GM21576 (cell line): Measurements from ENCODE around the gene PCDHGC4.

Experiments
- ATAC-seq: cut with Tn5 transposase; IDR thresholded peaks from one replicate; pipeline ENCODE4 v1.9.1; 2021; ENCODE audit warnings: mild to moderate bottlenecking, moderate library complexity; ENCODE audit not compliant: unreplicated experiment

PCDHGC4 gene

DNA sequence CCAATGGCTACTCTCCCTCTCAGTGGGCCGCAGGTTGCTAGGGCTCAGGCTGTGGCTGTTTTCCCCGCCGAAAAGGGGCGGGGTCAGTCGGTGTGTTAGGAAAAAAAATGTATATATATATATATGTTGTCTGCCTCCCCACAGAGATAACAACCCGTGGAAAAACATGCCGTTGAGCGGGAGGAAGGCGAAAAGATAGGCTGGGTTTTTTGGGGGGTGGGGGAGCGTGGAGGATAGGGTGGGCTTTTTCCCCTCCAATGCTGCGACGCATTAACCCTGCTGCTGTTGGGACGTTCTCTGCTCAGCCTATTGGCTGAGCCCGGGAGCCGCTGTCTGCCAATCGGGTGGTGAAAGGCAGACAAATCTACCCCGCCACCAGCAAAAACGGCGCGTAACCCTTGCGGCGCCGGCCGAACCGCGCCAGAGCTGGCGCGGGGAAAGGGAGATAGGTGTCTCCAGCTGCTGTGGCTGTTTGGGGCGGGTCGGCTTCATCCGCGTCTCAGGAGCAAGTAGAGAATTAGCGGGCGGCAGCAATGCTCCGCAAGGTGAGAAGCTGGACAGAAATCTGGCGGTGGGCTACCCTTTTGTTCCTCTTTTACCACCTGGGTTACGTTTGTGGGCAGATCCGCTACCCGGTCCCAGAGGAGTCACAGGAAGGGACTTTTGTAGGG is at the start of gene PCDHGC4:
PCDHGC4 (plus strand) TSS at position 390 of the 671 bp plus-strand sequence; CDS start at position 534, 144 bp downstream.
- ATAC-seq = no peak

DNA sequence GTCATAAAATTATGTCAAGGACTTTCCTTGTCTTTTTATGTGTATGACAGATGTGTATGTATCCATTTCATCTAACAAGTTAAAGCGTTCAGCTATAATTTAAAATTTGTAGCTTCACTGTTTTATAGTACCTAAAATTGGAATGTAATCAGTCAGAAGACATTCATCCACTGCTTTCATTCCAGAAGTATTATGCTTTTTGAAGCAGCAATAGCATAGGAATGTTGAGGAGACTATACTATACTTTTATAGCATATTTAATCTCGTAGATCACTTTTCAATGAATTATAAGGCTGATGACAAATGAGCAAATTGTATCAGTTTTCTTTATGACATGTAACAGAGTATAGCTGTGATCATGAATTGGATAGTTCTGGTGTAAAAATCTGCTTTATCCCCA is 47.6 kb upstream of the PCDHGC4 start:
- no peak for ATAC-seq

DNA sequence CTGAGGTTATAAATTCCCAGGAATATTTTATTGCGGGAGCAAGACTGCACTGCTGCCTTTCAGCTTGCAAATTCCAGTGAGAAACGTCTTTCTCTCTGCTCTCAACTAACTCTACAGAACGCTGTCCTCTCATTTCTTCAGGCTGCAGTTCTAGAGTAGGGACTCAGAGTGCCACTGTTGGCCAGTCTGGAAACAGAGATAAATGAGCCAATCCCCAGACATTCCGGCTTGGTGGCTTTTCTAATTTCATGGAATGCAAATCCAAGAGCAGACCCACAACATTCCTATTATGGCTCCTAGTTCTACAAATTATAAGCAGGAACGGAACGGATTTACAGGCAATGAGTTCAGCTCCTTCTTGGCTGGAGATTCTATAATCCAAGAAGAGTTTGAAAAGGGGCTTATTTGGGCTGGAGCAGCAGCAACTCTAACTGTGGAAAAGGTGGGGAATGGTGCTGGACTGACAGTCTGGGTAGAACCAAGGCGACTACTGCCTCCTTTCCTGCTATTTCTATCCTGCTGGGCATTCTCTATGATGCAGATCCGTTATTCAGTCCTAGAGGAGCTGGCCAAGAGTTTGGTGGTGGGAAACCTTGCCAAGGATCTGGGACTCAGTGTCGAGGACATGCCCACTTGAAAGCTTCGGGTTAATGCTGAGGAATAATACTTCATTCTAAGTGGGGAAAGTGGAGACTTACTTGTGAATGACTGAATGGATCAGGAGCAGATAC is 45.3 kb upstream of the PCDHGC4 start:
- ATAC-seq = no peak

DNA sequence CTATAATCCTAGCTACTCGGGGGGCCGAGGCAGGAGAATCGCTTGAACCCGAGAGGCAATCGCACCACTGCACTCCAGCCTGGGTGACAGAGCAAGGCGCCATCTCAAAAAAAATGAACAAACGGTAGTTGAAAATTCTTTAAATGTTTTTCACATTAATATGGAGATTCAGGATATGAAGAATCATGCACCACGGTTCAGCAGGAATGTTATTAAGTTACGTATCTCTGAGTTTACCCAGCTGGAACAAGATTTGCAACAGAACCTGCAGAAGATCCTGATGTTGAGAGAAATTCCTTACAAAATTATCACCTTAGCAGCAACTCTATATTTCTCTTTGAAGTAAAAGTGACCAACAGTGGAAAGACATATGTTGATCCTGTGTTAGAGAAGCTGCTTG is 44.5 kb upstream of the PCDHGC4 start:
- ATAC-seq = no peak

DNA sequence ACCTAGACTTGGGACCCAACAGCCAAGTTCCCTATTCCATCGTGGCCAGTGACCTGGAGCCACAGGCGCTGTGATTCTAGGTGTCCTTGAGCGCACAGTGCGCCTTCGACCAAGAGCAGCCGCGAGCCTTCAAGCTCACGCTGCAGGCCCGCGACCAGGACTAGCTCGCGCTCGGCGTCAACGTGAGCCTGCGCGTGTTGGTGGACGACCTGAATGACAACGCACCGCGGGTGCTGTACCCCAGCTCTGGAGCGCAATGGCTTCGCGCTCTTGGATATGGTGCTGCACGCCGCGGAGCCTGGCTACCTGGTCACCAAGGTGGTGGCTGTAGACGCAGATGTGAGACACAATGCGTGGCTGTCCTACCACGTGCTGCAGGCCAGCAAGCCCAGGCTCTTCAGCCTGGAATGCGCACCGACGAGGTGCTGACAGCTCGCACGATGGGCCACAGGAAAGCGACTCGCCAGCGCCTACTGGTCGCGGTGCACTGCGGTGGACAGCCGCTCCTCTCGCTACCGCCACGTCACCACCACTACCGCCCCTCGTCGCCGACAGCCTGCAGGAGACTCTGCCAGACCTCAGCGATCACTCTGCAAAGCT is 43.2 kb upstream of the PCDHGC4 start:
- no peak for ATAC-seq

DNA sequence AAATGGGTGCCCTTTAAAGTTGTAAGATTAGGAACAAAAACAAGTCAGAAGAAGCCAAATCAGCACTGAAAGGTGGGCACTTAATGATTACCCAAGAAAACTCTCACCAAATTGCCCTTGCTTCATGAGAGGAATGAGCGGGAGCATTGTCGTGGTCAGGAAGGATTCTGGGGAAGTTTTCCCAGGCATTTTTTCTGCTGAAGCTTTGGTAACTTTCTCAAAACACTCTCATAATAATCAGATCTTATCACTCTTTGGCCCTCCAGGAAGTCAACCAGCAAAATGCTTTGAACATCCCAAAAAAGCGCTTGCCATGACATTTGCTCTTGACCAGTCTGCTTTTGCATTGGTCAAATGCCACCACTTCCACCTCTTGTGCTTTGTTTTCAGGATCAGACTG is 19.5 kb upstream of the PCDHGC4 start:
- ATAC-seq = no peak

DNA sequence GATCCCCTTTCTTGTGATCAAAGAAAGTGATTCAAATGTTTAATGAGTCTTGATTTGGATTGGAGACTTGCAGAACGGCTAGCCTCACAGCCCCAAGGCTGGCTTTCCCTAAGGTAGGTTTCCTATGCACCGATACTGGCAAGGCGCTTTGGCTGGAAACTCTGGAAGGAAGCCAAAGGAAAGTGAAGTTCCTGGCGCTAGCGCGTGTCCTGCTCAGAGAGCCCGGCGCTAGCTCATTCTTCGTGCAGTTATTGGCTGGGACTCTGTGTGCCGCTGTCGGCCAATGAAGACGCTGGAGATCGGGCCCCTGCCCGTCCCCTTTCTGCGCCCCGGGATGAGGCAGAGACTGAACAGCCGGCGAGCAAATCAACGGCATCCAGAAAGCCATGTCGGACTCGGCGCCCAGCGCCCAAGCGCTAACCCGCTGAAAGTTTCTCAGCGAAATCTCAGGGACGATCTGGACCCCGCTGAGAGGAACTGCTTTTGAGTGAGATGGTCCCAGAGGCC is 9.2 kb upstream of the PCDHGC4 start, which contains the start of gene PCDHGC3:
PCDHGC3 (plus strand) TSS at position 342 of the 507 bp plus-strand sequence; CDS start at position 493, 151 bp downstream.
- peak; percentile 98 for ATAC-seq

DNA sequence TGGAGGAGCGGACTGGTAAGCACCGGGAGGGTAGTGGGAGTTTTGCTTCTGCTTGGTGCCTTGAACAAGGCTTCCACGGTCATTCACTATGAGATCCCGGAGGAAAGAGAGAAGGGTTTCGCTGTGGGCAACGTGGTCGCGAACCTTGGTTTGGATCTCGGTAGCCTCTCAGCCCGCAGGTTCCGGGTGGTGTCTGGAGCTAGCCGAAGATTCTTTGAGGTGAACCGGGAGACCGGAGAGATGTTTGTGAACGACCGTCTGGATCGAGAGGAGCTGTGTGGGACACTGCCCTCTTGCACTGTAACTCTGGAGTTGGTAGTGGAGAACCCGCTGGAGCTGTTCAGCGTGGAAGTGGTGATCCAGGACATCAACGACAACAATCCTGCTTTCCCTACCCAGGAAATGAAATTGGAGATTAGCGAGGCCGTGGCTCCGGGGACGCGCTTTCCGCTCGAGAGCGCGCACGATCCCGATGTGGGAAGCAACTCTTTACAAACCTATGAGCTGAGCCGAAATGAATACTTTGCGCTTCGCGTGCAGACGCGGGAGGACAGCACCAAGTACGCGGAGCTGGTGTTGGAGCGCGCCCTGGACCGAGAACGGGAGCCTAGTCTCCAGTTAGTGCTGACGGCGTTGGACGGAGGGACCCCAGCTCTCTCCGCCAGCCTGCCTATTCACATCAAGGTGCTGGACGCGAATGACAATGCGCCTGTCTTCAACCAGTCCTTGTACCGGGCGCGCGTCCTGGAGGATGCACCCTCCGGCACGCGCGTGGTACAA is 8.5 kb upstream of the PCDHGC4 start:
- peak; percentile 30 for ATAC-seq

DNA sequence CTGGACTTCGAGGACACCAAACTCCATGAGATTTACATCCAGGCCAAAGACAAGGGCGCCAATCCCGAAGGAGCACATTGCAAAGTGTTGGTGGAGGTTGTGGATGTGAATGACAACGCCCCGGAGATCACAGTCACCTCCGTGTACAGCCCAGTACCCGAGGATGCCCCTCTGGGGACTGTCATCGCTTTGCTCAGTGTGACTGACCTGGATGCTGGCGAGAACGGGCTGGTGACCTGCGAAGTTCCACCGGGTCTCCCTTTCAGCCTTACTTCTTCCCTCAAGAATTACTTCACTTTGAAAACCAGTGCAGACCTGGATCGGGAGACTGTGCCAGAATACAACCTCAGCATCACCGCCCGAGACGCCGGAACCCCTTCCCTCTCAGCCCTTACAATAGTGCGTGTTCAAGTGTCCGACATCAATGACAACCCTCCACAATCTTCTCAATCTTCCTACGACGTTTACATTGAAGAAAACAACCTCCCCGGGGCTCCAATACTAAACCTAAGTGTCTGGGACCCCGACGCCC is 7.7 kb upstream of the PCDHGC4 start:
- no peak for ATAC-seq

DNA sequence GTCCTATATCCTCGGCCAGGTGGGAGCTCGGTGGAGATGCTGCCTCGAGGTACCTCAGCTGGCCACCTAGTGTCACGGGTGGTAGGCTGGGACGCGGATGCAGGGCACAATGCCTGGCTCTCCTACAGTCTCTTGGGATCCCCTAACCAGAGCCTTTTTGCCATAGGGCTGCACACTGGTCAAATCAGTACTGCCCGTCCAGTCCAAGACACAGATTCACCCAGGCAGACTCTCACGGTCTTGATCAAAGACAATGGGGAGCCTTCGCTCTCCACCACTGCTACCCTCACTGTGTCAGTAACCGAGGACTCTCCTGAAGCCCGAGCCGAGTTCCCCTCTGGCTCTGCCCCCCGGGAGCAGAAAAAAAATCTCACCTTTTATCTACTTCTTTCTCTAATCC is 7.0 kb upstream of the PCDHGC4 start:
- ATAC-seq = no peak

DNA sequence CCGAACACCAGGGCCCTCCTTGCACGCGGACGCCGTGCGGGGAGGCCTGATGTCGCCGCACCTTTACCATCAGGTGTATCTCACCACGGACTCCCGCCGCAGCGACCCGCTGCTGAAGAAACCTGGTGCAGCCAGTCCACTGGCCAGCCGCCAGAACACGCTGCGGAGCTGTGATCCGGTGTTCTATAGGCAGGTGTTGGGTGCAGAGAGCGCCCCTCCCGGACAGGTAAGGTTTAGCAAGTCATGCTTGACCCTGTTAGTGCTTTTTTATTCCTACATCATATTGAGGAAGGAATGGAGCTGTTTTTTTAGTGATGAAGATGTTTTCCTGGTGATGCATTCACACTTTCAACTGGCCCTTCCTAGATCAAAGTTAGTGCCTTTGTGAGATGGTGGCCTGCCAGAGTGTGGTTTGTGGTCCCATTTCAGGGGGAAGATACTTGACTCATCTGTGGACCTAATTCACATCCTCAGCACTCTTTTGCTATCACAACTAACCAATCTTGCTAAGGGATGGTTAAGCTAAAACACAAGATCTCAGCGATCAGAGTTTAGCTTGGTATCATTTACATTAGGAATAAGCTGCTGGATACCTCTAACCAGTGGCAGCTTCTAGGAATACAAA is 6.4 kb upstream of the PCDHGC4 start:
- ATAC-seq = no peak

DNA sequence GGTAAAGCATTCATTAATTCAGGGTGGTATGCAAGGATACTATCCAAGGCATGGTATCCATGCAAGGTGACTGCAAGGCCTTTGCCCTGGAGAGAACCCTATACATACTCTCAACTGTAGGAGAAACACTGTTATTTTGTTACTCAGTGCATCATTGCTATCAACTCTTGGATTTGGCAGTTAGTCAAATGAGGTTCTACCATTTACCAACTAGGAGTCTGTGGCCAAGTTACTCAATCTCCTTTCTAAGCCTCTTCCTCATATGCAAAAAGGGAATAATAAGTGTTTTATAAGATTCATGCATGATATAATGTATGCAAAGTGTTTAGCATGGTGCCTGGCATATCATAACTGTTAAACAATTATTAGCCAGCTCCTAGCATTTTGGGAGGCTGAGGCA is 5.1 kb upstream of the PCDHGC4 start:
- ATAC-seq = no peak

DNA sequence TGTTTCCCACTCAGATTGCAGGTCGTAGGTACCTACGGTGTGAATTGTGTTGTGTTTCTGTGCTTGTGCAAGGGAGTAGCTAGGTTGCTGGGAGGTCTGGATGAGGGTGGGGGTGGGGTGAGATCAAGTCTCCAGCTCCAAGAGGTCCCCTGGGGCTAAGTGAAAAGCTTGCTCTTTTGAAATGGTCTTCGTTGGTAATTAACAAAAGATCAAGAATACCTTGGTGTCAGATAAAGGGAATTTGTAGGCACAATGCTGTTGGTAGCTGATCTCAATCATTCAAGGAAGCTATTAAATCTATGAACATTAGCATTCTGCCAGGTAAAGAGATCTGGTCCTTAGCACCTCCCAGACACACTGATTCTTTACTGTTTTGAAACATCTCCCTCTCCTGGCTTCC is 928 bp upstream of the PCDHGC4 start:
- no peak for ATAC-seq

DNA sequence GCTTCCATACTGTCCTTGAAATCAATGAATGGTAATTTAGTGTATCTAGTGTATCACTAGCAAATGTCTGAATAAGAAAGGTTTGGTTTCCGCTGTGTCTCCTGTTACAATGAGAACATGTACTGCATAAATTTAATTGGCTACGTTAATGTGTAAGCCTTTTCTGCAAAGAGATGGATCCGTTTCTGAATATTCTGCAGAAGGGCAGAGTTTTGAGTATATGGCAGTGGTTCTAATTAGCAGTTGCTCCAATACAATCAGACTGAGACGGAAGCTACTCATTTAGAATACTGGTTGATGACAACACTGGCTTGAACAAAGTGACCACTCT is 555 bp upstream of the PCDHGC4 start:
- ATAC-seq = no peak

DNA sequence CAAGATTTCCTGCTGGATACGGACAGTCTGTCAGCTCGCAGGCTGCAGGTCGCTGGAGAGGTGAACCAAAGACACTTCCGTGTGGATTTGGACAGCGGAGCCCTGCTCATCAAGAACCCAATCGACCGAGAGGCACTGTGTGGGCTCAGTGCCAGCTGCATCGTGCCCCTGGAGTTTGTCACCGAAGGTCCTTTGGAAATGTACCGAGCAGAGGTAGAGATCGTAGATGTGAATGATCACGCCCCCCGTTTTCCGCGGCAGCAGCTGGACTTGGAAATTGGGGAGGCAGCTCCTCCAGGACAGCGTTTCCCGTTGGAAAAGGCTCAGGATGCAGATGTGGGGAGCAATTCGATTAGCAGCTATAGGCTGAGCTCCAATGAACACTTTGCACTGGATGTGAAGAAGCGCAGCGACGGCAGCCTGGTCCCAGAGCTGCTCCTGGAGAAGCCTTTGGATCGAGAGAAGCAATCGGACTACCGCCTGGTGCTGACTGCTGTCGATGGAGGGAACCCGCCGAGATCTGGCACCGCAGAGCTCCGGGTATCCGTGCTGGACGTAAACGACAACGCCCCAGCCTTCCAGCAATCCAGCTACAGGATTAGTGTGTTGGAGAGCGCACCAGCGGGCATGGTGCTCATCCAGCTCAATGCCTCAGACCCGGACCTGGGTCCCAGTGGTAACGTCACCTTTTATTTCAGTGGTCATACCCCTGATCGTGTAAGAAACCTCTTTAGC is 658 bp downstream of the PCDHGC4 start:
- ATAC-seq = no peak

DNA sequence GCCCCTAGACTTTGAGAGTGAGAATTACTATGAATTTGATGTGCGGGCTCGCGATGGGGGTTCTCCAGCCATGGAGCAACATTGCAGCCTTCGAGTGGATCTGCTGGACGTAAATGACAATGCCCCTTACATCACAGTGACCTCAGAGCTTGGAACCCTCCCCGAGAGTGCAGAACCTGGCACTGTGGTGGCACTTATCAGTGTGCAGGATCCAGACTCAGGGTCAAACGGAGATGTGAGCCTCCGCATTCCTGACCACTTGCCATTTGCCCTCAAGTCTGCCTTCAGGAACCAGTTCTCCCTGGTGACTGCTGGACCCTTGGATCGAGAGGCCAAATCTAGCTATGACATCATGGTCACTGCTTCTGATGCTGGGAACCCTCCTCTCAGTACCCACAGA is 1.3 kb downstream of the PCDHGC4 start:
- ATAC-seq = no peak

DNA sequence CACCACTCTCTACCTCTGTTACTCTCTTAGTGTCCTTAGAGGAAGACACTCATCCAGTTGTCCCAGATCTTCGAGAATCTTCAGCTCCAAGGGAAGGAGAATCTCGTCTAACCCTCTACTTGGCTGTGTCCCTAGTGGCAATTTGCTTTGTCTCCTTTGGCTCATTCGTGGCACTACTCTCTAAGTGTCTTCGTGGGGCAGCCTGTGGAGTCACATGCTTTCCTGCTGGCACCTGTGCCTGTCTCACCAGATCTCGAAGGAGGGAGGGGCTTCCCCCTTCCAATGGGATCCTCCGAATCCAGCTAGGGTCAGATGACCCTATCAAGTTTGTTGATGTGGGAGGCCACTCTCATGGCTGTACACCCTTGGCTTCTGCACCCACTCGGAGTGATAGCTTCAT is 2.3 kb downstream of the PCDHGC4 start:
- ATAC-seq = no peak

DNA sequence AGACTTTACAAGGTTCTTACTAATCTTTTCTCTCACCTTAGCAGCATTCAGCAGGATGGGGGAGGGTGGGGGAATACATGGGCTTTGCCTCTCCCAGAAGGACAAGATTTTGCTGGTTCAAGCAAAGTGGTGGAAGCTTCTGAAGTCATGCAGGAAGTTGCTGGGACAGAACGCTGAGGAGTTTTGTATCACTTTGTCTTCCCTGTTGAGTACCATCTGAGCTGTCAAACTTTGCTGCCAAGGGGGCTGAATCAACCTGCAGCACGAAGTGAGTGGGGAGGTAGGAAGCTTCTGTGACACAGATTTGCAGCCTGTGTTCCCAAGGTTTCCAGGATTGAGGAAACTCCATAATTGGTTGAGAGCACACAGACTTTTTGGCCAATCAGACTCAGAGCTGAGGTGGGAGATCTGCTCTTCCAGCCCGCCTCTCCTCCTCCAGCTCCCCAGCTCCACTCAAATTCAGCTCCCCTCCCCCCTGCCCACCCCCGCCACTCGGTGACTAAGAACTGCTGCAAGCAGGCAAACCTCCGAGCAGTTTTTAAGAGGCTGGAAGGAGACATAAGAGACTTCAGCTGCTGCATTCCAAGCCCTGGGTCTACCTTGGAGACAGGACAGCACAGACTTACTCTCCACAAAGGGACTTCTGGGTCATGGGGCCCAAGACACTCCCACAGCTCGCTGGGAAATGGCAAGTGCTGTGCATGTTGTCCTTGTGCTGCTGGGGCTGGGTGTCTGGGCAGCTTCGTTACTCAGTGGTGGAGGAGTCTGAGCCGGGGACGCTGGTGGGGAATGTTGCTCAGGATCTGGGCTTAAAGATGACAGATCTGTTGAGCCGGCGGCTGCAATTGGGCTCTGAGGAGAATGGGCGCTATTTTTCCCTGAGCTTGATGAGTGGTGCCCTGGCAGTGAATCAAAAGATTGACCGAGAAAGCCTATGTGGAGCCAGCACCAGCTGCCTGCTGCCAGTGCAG is 4.0 kb downstream of the PCDHGC4 start, which contains the start of gene PCDHGC5:
PCDHGC5 (plus strand) TSS at position 491 of the 971 bp plus-strand sequence; CDS start at position 651, 160 bp downstream.
- ATAC-seq = no peak

DNA sequence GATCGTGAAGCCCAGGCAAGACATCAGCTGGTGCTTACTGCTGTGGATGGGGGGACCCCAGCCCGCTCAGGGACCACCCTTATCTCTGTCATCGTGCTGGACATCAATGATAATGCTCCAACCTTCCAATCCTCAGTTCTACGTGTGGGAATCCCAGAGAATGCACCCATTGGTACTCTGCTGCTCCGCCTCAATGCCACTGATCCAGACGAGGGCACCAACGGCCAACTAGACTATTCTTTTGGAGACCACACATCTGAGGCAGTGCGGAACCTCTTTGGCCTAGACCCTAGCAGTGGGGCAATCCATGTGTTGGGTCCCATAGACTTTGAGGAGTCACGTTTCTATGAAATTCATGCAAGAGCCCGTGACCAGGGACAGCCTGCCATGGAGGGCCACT is 5.0 kb downstream of the PCDHGC4 start:
- no peak for ATAC-seq
